Erythroblast (primary cell): ENCODE data around the gene GRK2.

Experiments used
- GATA1 ChIP-seq: IDR thresholded peaks from 2 replicates; pipeline ENCODE4 v1.6.1; 2011; ENCODE audit warnings: low read depth, mild to moderate bottlenecking, control low read depth, low read length, moderate library complexity
- POLR2A ChIP-seq: IDR thresholded peaks from 2 replicates; pipeline ENCODE4 v1.6.1; 2011; ENCODE audit warnings: mild to moderate bottlenecking, low read length

GRCh38 chr11:67271205-67271540, 4.9 kb downstream of the GRK2 start:
- TF ChIP-seq POLR2A (no peak), GATA1 (no peak)
